Peyer's patch (tissue), 4 donors: ENCODE data around the gene MBLAC1. TPM values are rescaled to one million over a fixed set of nuclear protein-coding genes. Genes with fewer than 3 reads are reported as not detected.

Experiments used
- DNase-seq, 3 donors: peaks; one replicate each; pipeline ENCODE4 v3.0.0-alpha.2; 2017 to 2019
- H3K27ac ChIP-seq, 4 donors: fragments of 200-600 bp; sonication (generic); one replicate each; pipeline ENCODE4 v1.5.1; 2016 to 2019
- H3K27me3 ChIP-seq, 2 donors: fragments of 200-600 bp; sonication (generic); one replicate each; pipeline ENCODE4 v1.5.1; 2019
- H3K36me3 ChIP-seq, 3 donors: fragments of 200-600 bp; sonication (generic); one replicate each; pipeline ENCODE4 v1.5.1; 2016 to 2019
- H3K4me1 ChIP-seq, 4 donors: fragments of 200-600 bp; sonication (generic); one replicate each; pipeline ENCODE4 v1.5.1; 2016 to 2019
- H3K4me3 ChIP-seq, 4 donors: fragments of 200-600 bp; sonication (generic); 1 replicate in 3 of 4; 2 replicates in 1 of 4; pipeline ENCODE4 v1.5.1; 2016 to 2019; ENCODE audit warnings: mild to moderate bottlenecking in 1 of 4
- H3K9me3 ChIP-seq, 4 donors: fragments of 200-600 bp; sonication (generic); one replicate each; pipeline ENCODE4 v1.5.1; 2016 to 2019; ENCODE audit warnings: mild to moderate bottlenecking in 1 of 4
- POLR2A ChIP-seq, 2 donors: fragments of 450-650 bp; IDR thresholded peaks; one replicate each; pipeline ENCODE4 v1.5.1; 2017; ENCODE audit warnings: antibody characterized with exemption in 2 of 2, mild to moderate bottlenecking in 2 of 2, moderate library complexity in 2 of 2
- total RNA-seq, 4 donors: library from RNA; depleted of rRNA; stranded (reverse); fragments of >200 nt; gene quantifications; one replicate each; pipeline ENCODE4 v1.1.0, GENCODE V29; 2016
- TF ChIP-seq, protein P1 (sequence below), 6 experiments: fragments of 450-650 bp in 4 of 6; fragments of 200-600 bp in 2 of 6; sonication (generic) in 1 of 6; IDR thresholded peaks; one replicate each; pipeline ENCODE4 v1.5.1; 2017 to 2019; ENCODE audit warnings: antibody characterized with exemption in 6 of 6, mild to moderate bottlenecking in 3 of 6, moderate library complexity in 1 of 6

The MBLAC1 gene
- total RNA-seq, 4 donors from 2014 or later = 3.2 to 10.5 (median 3.9) TPM

- peak overlapping the region; percentile 77 to 98 (median 89) for H3K4me3 ChIP-seq
- H3K27ac ChIP-seq = peak overlapping the region; percentile 79 to 99 (median 97)
- no peaks in the 10 kb centered on the region for H3K9me3 ChIP-seq
- peak; percentile 83 to 96 (median 94) for DNase-seq
- TF ChIP-seq, protein P1, sequence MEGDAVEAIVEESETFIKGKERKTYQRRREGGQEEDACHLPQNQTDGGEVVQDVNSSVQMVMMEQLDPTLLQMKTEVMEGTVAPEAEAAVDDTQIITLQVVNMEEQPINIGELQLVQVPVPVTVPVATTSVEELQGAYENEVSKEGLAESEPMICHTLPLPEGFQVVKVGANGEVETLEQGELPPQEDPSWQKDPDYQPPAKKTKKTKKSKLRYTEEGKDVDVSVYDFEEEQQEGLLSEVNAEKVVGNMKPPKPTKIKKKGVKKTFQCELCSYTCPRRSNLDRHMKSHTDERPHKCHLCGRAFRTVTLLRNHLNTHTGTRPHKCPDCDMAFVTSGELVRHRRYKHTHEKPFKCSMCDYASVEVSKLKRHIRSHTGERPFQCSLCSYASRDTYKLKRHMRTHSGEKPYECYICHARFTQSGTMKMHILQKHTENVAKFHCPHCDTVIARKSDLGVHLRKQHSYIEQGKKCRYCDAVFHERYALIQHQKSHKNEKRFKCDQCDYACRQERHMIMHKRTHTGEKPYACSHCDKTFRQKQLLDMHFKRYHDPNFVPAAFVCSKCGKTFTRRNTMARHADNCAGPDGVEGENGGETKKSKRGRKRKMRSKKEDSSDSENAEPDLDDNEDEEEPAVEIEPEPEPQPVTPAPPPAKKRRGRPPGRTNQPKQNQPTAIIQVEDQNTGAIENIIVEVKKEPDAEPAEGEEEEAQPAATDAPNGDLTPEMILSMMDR (IDR thresholded peaks at IDR 0.05) = peak in 1 of 6 experiments; percentile 25
- TF ChIP-seq POLR2A (IDR thresholded peaks at IDR 0.05) = peak in 1 of 2 donors; percentile 39
- peaks cover 0 to 66% (median 4%) of the 10 kb centered on the region in 3 donors for H3K36me3 ChIP-seq
- H3K4me1 ChIP-seq = peaks cover 0 to 20% (median 5%) of the 10 kb centered on the region in 4 donors
- H3K27me3 ChIP-seq = no peaks in the 10 kb centered on the region
These were observed 26.2 kb upstream of the MBLAC1 start for GRCh38 chr7:100100420-100101015.

GRCh38 chr7:100101016-100101862 lies 25.5 kb upstream of the MBLAC1 start, which contains the start of the genes AP4M1 and MCM7:
Gene AP4M1 (plus strand): TSS chr7:100101643. CDS start chr7:100101715, 72 bp downstream.
Gene MCM7 (minus strand): TSS chr7:100101397. CDS start chr7:100101294, 103 bp downstream.
- peaks cover 0 to 66% (median 4%) of the 10 kb centered on the region in 3 donors for H3K36me3 ChIP-seq
- no peaks in the 10 kb centered on the region for H3K27me3 ChIP-seq
- peak; percentile 97 to 99 (median 99) for DNase-seq
- H3K27ac ChIP-seq = peak within 1 kb of the TSS; percentile 79 to 99 (median 97)
- no peaks in the 10 kb centered on the region for H3K9me3 ChIP-seq
- peaks cover 0 to 20% (median 5%) of the 10 kb centered on the region in 4 donors for H3K4me1 ChIP-seq
- H3K4me3 ChIP-seq = peak within 1 kb of the TSS; percentile 77 to 98 (median 89)
- peak in 1 of 2 donors; percentile 25 for TF ChIP-seq POLR2A (IDR thresholded peaks at IDR 0.05)
- TF ChIP-seq, protein P1 (IDR thresholded peaks at IDR 0.05) = no peak

GRCh38 chr7:100102950-100103840 lies 23.6 kb upstream of the MBLAC1 start:
- H3K36me3 ChIP-seq = peaks cover 0 to 66% (median 3%) of the 10 kb centered on the region in 3 donors
- H3K4me1 ChIP-seq = peaks cover 0 to 20% (median 5%) of the 10 kb centered on the region in 4 donors
- H3K27ac ChIP-seq = no peak overlapping the region
- H3K4me3 ChIP-seq = no peak overlapping the region
- H3K27me3 ChIP-seq = no peaks in the 10 kb centered on the region
- DNase-seq = no peak
- TF ChIP-seq POLR2A (IDR thresholded peaks at IDR 0.05) = no peak
- TF ChIP-seq, protein P1 (IDR thresholded peaks at IDR 0.05) = no peak
- H3K9me3 ChIP-seq = no peaks in the 10 kb centered on the region

DNA sequence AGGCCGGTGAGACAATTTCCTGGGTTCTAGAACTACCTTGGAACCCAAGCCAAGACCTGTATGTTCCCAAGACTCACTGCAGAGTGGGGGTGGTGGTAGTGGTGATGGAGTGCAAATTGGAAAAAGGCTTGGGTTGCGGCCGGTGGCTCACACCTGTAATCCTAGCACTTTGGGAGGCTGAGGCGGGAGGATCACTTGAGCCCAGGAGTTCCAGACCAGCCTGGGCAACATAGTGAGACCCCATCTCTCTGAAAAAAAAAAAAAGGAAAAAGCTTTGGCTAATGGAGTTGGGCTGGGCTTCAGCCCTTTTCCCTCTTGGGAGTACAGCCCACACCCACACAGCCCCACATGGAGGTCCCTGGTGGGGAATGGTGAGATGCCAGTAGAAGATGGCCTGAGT lies 21.2 kb upstream of the MBLAC1 start:
- TF ChIP-seq, protein P1 (IDR thresholded peaks at IDR 0.05) = no peak
- TF ChIP-seq POLR2A (IDR thresholded peaks at IDR 0.05) = no peak
- no peak overlapping the region for H3K4me3 ChIP-seq
- no peaks in the 10 kb centered on the region for H3K27me3 ChIP-seq
- H3K9me3 ChIP-seq = no peaks in the 10 kb centered on the region
- no peak overlapping the region for H3K27ac ChIP-seq
- peaks cover 0 to 70% (median 0%) of the 10 kb centered on the region in 3 donors for H3K36me3 ChIP-seq
- peaks cover 0 to 8% (median 2%) of the 10 kb centered on the region in 4 donors for H3K4me1 ChIP-seq
- no peak for DNase-seq

DNA sequence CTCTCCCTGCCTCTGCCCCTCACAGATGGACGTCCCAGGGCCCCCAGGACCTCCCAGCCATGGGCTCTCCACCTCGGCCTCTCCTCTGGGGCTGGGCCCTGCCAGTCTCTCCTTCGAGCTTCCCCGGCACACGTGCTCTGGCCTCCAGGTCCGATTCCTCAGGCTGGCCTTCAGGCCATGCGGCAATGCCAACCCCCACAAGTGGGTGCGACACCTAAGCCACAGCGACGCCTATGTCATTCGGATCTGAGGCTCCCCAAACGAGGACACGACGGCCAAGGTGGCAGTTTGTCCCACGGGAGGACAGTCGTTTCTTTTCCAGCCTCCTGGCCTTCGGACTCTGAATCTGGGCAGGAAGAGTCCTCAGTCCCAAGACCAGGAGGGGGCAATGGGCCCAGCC lies 20.1 kb upstream of the MBLAC1 start:
- Histone ChIP-seq H3K27ac (no peak overlapping the region), H3K9me3 (no peaks in the 10 kb centered on the region), H3K27me3 (no peaks in the 10 kb centered on the region), H3K36me3 (peaks cover 0 to 81% (median 0%) of the 10 kb centered on the region in 3 donors), H3K4me3 (no peak overlapping the region), H3K4me1 (peaks cover 0 to 8% (median 2%) of the 10 kb centered on the region in 4 donors)
- DNase-seq = no peak
- TF ChIP-seq POLR2A (IDR thresholded peaks at IDR 0.05) = no peak
- TF ChIP-seq, protein P1 (IDR thresholded peaks at IDR 0.05) = no peak
